ENCODE results near the gene RBM8A.

Gene RBM8A

DNA sequence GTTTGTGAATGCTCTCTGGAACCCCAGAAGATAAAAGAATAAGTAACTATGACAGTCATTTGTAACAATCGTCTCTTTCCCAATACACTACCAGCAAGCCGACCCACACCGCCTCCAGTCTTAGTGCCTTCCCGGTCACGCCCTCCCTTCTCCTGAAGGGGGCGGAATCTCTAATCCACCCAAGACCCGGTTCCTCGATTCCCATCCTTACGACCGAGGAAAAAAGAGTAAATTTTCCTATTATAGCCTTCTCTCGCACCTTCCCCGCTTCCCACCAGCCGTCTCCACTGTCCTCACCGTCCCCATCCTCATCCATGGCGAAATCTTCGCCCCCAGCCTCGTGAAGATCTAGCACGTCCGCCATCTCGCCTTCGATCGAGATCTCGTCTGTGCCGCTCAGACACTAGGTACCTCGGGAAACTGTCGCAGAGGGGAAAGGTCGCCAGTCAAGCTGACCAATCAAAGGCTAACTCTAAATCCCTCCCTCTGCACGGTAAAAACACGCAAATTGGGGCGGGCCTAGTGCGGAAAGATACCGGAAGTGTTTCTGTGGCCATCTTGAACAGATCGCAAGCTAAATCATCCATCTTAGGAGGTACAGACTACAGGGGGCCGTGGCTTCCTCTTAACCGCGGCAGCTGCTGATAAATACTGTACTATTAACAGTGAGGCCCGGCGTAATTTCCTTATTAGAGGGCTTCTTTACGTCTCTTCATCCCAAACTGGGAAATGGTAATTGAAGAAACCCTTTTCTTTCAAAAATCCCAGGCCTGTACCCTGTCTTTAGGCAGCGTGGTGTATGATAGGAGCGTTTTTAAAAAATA, at the start of gene RBM8A:
RBM8A (minus strand) TSS at position 422 of the 824 bp plus-strand sequence; CDS start at position 364, 58 bp downstream.
- DNase-seq (ENCODE audit: low read depth), result peak; percentile 83

GRCh38 chr1:145977016-145977415, 49.7 kb upstream of the RBM8A start:
- DNase-seq (ENCODE audit: low read depth), result no peak

DNA sequence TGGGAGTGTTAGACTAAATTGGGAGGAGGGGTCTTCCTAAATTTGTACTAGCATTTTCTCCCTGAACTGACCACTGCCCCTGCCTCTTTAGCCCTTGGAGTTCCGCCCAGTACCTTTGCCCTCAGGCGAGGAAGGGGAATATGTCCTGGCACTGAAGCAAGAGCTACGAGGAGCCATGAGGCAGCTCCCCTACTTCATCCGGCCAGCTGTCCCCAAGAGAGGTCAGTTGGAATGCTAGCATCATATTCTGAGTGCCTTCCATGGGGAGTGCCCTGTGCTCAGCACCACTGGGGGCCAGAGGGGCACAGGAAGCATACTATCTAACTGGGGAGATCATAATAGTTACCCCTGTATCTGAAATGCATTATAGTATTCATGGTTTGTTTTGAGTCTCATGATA, 47.9 kb upstream of the RBM8A start:
- DNase-seq (ENCODE audit: low read depth), result no peak

GRCh38 chr1:145974721-145975120, 47.4 kb upstream of the RBM8A start:
- DNase-seq (ENCODE audit: low read depth), result no peak

- no peak for DNase-seq (ENCODE audit: low read depth)
Observed at GRCh38 chr1:145972580-145972979, 45.3 kb upstream of the RBM8A start.

DNA sequence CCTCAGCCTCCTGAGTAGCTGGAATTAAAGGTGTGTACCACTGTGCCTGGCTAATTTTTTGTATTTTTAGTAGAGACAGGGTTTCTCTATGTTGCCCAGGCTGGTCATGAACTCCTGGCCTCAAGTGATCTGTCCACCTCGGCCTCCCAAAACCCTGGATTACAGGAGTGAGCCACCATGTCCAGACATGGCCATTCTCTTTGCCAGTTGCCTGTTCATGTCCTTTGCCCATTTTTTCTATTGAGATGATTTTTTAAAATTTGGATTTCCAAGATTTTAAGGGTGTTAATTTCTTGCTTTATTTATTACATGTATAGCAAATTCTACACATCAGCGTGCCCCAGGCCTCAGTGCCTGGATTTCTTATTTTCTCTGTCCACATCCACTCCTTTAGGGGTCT, 40.0 kb upstream of the RBM8A start:
- DNase-seq (ENCODE audit: low read depth), result no peak

GRCh38 chr1:145965119-145965744, 37.9 kb upstream of the RBM8A start:
- no peak for DNase-seq (ENCODE audit: low read depth)

GRCh38 chr1:145964328-145965118, 37.2 kb upstream of the RBM8A start, which contains the start of the genes ANKRD34A and POLR3GL:
ANKRD34A (minus strand) TSS chr1:145964575; CDS start chr1:145961759, 2,816 bp downstream.
POLR3GL (plus strand) TSS chr1:145964690; CDS start chr1:145974866, 10,176 bp downstream.
- peak; percentile 84 for DNase-seq (ENCODE audit: low read depth)

- no peak for DNase-seq (ENCODE audit: low read depth)
Observed at GRCh38 chr1:145963265-145964019, 36.2 kb upstream of the RBM8A start.

DNA sequence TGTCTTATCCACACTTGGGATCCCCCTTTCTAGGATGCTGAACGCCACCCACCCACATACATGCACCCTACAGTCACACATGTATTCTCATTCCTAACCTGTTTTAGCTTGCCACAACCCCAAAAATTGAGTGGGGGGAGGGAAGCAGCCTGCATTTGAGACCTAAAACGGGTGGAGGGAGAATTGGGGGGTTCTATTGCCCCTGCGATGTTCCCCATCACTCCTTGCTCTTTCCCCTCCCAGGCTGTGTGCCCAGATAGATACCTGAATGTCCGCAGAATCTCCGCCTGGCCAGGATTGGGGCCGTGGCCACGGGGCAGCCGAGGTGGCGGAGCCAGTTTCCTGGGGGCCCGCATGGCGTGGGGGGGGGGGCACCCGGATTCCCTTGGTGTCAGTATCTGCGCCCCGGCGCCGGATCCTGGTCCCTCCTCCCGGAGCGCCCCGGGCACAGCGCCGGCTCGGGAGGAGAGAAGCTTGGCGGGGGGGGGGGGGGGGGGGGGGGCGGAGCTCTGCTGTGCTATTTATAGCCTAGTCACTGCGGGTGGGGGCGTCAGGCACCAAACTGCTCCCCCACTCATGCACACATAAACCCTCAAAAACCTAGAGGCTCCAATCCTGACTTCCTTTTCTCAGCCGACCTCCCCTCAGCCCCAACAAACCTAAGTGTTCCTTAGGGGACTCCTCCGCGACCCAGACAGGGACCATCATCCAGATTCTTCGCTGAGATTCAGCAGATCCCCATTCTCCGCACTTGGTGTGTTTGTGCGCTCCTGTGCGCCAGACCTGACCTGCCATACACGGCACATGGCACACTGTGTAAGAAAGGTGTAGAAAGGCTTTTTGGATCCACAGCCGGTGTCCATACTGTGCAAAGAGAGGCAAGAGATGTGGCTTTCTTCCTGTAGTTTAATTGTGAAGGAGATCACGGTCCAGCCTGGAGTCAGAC, 35.1 kb upstream of the RBM8A start:
- no peak for DNase-seq (ENCODE audit: low read depth)

DNA sequence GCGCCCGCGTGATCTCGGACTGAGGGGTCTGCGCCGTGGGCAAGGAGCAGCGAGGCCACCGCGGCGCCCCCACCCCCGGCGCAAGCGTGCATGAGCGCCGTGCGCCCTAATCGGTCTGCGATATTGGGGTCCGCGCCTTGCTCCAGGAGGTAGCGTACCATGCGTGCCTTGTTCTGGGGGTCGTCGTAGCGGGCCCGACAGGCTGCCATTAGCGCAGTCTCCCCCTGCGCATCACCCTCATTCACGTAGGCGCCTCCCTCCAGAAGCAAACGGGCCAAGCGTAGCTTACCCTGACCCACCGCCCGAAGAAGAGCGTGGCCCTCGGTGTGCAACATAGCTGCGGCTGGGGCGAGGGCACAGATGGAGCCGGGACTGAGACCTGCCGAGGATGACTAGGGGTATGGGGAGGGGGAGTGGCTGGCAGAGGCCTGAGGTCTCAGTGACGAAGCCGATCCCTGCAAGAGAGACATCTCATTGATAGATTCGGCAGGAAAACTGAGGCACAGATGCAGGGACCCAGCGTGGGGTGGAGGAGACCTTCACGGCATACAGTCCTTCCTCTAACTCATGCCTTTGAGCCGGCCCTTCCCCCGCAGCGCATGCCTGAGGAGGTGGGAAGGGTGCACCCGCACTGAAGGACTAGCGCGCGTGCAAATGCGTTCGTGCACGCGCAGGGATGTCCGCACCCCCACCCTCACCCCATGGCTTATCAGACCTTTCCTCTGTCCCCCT, 34.3 kb upstream of the RBM8A start:
- DNase-seq (ENCODE audit: low read depth), result peak; percentile 59

GRCh38 chr1:145961109-145961424, 33.8 kb upstream of the RBM8A start:
- no peak for DNase-seq (ENCODE audit: low read depth)

DNA sequence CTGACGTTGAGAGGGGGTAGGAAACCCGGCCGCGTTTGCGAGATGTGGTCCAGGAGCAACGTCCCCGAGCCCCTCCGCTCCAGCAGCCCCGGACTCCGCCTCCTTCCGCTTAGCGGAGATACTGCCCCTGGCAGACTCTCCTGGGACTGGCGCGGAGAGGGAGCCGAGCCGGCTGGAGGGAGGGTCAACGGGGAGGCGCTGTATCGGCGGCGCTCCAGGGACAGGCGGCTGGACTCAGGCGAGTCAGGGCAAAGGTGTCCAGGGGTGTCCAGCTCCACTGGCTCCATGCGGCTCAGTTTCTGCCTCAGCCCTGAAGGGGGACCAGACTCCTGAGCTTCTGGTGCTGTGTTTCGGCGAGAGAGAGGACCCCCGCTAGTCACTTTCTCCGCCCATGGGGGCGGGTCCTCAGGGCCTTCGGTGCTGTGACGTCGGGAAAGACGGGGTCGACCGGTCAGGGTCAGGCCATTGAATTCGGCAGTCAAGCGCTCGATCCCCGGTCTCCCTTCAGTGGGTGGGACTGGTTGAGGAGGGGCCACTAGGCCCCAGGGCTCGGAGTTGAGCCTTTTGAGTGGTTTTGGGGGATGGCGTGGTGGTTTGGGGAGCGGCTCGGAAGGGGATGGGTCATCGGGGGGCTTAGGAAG, 33.3 kb upstream of the RBM8A start:
- no peak for DNase-seq (ENCODE audit: low read depth)

GRCh38 chr1:145959957-145960467, 32.7 kb upstream of the RBM8A start:
- no peak for DNase-seq (ENCODE audit: low read depth)

DNA sequence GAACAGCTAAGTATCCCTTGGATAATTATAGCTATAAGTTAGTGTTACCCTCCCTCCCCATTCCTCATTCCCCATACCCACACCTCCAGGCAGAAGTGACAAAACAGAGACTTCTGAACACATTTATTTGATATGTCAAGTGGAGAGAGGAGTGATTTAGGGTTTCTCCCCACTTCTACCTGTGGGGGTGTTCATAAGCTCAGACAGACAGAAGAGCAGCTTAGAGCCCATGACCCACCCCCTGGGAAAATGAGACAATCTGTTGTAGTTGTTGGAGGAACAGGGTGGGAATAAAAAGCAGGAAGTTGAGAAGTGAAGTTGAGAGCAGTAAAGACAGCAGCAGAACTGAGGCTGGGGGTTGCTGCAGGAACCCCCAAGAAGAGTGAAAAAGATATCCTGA, 32.0 kb upstream of the RBM8A start:
- no peak for DNase-seq (ENCODE audit: low read depth)

GRCh38 chr1:145958734-145959133, 31.4 kb upstream of the RBM8A start:
- DNase-seq (ENCODE audit: low read depth), result no peak

- DNase-seq (ENCODE audit: low read depth), result peak; percentile 92
Observed at GRCh38 chr1:145957443-145958319, 30.4 kb upstream of the RBM8A start, which contains the start of gene LIX1L. LIX1L (minus strand) TSS chr1:145958017; CDS start chr1:145957927, 90 bp downstream.

- no peak for DNase-seq (ENCODE audit: low read depth)
Observed at GRCh38 chr1:145956781-145957442, 29.6 kb upstream of the RBM8A start.

Data from activated T-cell treated with anti-CD3 and anti-CD28 coated beads for 48 hours (primary cell).